ENCODE data around the gene PIGM.
"Not testable (repeated sequence)": the region's sequence is repeated elsewhere in the genome, so short reads cannot be mapped to it uniquely, and the experiment has no call there.

PIGM gene

DNA sequence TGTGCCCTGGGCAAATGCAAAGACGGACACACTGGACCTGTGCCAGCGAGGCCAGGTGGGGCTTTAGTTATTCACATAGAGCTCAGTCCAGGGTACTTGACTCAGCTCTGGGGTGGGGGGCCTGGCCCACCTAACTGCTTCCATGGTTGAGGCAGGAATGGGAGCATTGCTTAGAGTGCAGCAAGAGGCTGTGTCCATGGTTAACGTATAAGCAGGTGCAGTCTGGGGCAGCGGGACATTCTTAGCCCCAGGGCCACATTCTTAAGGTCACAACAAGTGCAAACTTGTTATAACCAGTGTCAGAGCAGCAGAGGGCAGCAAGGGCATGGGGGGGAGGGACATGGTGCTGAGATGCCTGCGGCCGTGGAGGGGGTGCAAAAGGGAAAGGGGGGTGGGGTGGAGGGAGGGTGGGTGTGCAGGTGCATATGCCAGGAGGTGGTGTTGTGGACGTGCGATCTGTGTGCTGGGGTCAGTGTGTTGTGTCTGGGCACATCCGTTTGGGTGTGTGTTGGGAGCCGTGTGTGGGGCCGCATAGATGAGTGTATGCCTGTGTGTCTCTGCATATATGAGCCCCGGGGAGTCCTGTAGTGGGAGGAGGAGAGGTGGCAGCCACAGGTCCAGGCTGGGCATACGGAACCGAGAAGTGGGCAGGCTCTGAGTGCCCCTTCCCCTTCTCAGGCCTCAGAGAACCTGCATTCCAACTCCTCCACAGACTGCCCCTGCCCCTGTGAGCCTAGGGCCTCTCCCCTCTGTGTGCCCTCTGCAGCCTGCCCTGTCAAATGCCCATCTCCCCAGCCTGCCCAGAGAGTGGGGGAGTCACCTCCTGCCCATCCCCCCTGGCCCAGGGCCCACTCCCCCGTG lies 29.8 kb upstream of the PIGM start:
- H3K27ac ChIP-seq = no peak overlapping the region
- DNase-seq (ENCODE audit: low read depth, low spot score) = no peak

DNA sequence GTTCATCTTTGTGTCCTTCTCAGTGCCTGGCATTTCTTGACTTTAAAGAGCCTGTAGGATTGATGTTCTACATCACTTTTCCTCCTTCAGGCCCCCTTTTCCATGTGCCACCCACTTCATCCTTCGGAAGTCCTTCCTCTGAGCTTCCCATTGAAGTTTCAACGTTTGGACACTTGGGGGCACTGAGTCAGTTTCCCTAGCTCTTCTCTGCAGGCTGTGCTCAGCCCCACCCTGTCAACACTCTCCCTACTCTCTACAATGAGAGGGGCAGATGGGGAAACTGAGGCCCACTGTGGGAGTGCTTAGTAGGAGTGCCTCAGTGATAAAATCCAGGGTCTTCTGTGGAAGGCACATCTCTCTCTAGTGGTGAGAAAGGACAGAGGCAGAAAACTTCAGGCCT lies 26.3 kb upstream of the PIGM start:
- H3K27ac ChIP-seq = no peak overlapping the region
- no peak for DNase-seq (ENCODE audit: low read depth, low spot score)

DNA sequence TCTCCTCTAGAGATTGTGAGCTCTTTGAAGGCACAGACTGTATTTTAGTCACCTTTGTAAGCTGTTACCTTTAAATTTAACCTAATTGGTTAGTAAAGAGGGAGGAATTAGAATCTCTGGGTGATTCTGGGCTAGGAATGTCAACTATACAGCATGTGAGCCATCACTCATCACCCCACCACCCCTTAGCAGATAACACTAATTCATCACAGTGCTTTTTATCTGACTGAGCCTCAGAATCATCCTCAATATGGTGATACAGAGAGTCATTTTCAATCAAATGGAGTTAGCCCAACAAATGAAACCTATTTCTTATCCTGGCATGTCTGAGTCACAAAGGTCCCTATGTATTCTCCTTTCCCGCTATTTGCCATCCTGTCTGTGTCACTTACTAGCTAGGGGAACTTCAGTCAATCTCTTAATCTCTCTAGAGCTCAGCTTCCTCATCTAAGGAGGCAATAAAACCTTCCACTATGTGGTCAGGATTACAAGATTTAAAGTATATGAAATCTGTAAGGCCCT lies 24.9 kb upstream of the PIGM start:
- no peak for DNase-seq (ENCODE audit: low read depth, low spot score)
- H3K27ac ChIP-seq = no peak overlapping the region

DNA sequence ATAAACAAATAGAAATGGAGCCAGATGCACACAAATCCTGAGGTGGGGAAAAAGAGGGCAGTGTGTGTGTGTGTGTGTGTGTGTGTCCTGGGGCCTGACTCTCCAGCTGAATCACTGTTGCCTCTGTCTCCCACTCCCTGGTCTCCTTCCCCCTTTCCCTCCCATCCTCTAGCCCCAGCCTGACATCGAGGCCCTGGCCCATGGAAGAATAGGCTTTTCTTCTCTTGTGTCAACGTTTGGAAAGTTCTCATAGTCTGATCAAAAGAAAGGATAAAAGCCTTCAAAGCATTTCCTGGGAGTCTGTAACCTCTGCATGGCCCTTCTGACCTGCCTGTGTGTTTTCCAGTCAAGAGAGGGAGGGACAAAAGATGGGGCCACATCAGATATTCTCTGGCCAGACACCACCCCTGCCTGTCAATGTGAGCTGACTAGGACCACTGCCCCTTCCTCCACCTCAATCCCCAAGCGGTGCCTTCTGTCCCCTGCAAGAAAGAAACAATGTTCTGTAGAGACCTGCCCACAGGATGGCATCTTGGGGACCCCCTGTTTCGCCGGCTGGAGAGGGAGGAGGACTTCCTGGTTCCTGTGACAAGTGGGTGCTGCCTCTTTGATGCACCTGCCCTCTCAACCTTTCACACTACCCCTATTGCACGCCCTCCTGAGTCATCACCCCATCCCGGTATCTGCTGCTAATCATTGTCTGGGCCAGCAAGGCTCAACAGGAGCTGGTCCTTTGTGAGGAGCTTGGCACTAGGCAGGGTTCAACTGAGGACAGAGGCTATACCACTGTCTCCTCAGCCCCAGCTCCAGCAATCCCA lies 22.0 kb upstream of the PIGM start:
- no peak overlapping the region for H3K27ac ChIP-seq
- no peak for DNase-seq (ENCODE audit: low read depth, low spot score)

DNA sequence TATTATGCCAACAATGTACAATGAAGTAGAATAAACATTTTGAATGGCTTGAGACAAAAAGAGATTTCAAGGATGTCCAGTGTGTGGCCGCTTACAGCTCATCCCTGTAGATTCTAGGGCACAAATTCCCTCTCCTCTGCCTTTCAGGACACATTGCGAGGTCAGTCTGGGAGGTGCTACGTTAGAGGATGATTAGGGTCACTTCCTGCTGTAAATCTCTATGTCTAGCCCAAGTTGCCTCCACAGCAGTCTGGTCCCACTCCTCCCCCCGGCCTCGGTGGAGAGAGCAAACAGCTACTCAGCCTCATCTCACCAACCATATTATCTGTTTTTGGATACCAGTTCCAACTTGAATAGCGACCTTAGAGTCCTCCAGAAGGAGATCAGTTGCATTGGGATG lies 21.1 kb upstream of the PIGM start:
- H3K27ac ChIP-seq = no peak overlapping the region
- no peak for DNase-seq (ENCODE audit: low read depth, low spot score)

DNA sequence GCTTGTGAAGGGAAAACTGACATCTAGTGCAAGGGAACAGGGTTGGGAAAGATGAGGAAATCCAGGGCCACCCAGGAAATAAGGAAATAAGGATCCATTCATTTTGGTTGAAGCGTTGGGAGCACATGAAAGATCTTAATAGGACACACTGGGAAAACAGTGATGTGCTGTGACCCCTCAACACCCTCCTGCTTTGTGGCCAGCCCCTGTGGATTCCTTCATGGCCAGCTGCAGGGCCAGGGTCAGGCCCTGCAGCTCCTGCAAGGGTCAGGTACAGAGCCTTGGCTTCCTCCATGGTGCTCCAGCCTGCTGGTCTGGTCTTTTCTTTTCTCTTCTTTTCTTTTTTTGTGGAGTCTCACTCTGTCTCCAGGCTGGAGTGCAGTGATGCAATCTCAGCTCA lies 18.8 kb upstream of the PIGM start:
- no peak overlapping the region for H3K27ac ChIP-seq
- no peak for DNase-seq (ENCODE audit: low read depth, low spot score)

DNA sequence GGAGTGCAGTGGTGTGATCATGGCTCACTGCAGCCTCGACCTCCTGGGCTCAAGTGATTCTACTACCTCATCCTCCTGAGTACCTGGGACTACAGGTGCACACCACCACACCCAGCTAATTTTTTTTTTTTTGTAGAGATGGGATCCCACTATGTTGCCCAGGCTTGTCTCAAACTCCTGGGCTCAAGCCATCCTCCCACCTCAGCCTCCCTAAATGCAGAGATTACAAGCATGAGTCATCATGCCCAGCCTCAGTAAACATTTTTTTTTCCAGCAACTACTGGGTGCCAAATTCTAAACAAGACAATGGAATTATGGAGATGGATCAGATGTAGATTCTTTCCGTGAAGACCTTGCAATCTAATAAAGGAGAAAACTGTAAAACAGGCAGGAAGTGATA lies 18.4 kb upstream of the PIGM start:
- not testable (repeated sequence) for H3K27ac ChIP-seq; DNase-seq (ENCODE audit: low read depth, low spot score)

DNA sequence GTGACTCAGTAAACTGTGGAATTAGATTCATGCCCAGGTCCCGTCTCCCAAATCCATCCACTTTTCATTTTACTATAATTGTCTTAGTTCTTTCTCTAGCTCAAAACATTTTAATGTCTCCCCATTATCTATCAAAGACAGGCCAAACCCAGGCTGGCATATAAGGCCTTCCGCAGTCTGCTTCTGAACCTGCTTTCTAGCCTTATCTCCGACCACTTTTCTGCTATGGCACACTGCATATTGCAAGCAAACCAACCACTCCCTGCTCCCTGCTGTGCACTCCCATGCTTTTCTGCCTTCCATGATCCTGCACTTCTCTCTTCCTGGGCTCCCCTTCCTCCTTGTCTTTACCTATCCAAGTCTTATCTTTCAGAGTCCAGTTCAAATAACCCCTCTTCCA lies 17.3 kb upstream of the PIGM start:
- no peak overlapping the region for H3K27ac ChIP-seq
- no peak for DNase-seq (ENCODE audit: low read depth, low spot score)

DNA sequence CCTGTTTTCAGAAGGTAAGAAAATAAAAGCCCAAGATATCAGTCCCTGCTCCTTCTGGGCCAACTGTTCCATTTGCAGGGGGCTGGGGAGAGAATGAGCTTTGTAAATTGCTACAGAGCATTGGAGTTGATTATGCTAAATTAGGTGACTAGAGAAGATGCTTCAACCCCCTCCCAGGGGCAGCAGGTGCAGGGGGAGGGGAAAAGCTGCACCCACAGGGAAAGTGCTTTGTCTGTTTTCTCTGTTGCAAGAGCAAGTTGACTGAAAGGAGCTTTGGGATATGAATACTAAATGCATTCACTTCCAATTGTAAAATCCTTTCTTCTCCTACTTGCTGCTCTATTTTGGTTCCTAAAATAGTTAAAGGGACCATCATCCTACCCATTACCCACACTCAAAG lies 16.5 kb upstream of the PIGM start:
- no peak for DNase-seq (ENCODE audit: low read depth, low spot score)
- H3K27ac ChIP-seq = no peak overlapping the region

DNA sequence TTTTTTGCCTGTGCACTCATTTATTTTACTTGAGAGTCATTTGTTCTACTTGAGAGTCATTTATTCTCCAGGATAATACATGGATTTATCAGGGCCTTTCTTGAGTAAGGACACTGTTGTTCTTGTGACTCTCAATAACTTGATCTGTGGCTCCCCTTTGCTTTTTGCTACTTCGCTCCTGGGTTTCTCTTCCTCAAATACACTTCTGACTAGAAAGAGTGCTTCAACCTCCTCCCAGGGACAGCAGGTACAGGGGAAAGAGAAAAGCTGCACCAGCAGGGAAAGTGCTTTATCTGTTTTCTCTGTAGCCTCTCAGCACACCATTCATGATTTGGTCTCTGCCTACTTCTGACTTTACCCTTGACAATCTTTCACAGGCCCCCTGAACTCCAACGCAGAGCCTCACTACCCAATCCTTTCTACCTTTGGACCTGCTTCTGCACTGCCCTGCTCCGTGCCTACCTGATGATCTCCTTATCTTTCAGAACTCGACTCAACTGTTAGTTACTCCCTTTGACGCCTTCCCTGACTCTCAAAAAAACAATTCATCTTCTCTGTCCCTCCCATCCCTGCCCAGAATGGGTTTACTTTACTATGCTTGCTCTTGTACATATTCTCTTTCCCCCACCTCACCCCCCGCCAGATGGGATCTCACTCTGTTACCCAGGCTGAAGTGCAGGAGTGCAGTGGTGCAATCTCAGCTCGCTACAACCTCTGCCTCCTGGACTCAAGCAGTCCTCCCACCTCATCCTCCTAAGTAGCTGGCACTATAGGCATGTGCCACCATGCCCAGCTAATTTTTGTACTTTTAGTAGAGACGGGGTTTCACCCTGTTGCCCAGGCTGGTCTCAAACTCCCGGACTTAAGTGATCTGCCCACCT lies 15.6 kb upstream of the PIGM start:
- no peak overlapping the region for H3K27ac ChIP-seq
- DNase-seq (ENCODE audit: low read depth, low spot score) = no peak

DNA sequence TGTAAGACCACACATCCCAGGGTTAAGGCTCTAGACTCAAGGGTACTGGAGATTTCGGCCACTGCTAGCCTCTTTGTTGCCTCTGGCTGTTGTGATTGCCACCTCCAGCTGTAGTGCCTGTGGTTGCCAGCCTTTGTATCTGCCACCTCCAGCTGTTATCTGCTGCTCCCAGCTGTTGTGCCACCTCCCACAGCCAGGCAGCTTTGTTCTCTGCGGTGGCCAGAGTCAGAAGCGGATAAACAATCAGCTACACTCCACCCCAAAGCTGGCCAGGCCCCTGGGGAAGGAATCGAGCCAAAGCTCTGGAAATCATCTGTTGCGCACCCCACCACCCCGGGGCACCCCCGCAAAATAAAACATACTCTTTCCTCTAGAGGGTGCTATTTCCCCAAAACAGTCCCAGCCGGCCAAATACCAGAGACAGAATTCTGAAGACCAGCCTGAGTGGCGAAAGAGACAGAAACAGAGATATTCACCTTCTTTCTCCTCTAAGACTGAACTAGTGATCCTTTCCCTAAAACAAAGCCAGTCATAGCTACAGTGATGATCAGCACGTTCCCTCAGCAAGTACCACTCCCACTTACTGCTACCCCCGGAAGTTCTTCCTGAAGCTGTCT lies 14.8 kb upstream of the PIGM start:
- no peak for DNase-seq (ENCODE audit: low read depth, low spot score)
- no peak overlapping the region for H3K27ac ChIP-seq

DNA sequence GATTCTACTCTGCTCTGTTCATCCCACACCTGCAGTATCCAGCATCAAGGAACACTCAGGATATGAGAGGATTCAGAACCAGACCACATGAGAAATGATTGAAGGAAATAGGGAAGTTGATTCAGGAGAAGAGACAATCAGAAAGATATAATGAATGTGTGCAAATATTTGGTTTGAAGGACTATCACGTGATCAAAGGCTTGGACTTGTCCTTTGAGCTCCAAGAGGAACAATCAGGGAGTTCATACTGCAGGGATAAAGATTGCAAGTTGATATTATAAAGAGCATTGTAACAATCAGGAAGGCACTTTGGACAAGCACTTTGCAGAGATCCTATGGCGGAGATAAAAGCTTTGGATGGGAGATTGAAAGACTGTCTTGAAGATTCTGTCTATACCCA lies 13.9 kb upstream of the PIGM start:
- no peak for DNase-seq (ENCODE audit: low read depth, low spot score)
- no peak overlapping the region for H3K27ac ChIP-seq

DNA sequence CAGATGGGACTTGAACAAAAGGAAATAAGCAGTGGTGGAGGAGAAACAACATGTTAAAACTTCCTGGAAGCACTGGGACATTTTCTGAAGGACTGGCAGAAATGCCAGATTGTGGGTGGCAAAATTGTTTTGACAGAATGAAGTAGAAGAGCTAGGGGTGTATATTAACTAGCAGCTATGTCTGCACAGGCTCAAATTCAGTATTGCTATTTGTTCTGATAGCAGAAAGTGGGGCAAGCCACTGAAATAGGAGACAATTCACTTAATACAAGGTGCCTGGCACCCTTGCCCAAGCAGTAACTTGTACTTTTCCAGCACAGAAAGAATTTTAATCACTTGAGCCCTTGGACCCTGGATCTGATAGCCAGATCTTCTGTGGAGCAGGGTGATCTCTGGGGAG lies 11.8 kb upstream of the PIGM start:
- no peak overlapping the region for H3K27ac ChIP-seq
- DNase-seq (ENCODE audit: low read depth, low spot score) = no peak

DNA sequence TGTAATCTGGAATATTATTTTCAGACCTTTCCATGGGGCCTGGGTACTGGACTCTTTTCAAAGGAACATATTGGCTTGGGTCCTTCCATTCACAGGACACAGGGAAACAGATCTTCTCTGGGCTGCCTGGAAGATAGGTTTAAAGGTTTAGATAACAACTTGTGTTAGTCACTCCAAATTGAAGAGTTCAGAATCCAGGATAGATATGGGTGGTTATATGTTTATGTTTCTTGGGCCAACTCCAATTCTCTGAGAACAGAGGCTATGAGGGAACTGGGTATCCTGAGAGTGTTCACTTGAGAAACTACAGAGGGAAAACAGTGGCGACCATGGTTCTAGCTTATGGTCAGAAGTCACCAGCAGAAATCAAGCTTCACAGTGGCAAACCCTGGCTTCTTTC lies 8.7 kb upstream of the PIGM start:
- no peak overlapping the region for H3K27ac ChIP-seq
- DNase-seq (ENCODE audit: low read depth, low spot score) = no peak

DNA sequence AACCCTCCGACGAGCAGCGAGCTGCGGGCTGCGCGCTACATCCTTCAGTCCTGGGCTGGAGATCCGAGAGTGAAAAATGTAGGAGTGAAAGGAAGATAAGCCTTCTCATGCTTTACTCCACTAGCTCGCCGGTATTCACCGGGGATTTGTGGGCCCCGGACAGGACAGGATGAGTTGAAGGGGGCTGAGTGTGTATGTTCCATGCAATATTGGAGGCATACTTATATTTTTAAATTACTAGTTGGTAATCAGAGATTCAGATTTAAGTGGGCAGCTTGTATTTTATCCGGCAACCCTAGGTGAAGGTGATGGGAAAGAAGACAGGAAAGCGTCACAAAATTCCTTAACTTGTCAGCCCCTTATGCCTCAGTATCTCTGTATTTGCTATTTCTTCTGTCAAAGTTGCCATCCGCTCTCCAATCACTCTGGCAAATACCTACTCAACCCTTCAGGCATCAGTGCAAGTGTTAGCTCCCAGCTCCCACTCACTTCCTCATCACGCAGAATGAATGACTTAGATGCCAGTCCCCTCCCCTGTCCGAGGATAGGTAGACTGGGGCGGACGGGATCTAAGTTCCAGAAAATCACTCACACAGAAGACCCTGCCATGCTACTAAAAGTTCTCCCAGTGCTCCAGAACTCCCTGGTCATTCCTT lies 503 bp upstream of the PIGM start:
- H3K27ac ChIP-seq = peak overlapping the region; percentile 45
- no peak for DNase-seq (ENCODE audit: low read depth, low spot score)

DNA sequence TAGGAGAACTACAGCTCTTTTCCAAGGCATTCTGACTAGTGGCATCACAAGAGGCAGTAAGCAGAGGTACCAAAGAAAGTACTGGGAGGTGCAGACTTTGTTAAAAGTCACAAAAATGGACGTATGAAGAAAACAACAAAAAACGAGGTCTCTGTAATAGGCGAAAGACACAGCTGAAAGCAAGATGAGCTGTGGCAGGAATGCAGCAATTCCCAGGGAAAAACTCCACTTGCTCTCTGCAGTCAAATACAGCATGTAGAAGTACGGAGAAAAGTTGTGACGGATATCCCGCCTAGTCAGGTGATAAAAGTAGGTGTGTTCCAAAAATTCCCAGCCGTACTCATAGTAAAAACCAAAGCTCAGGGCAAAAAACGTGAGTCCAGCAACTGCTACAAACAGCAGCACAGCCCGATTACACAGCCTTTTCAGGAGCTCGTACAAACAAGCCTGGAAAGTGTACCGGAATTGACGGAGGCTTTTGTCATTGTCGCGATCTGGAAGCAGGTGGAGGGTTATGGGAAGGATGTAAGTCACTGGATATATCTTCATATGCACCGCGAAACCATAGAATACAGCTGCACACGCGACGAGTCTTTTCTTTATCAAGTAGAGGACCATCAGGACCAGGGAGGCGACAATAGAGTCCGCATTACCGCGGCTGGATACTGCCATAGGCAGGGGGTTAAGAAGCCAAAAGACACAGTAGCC lies 979 bp downstream of the PIGM start:
- no peak for DNase-seq (ENCODE audit: low read depth, low spot score)
- peak overlapping the region; percentile 45 for H3K27ac ChIP-seq

DNA sequence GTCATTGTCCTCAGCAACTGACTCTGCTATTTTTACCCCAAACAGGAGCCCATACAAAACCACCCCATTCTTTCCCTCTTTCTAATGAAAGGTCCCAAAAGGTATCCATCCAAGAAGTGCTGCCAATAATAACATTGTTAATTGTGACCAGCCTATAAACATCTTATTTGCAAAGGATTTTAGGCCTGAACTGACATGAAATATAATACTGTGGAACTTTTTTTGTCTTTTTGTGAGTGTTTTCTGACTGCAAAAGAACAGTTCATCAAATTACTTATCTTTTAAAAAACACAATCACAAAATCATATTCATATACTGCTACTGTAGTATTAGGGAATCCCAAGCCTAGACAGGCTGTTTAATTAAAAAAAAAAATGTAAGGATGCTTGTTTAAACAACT lies 3.4 kb downstream of the PIGM start:
- no peak for DNase-seq (ENCODE audit: low read depth, low spot score)
- H3K27ac ChIP-seq = no peak overlapping the region

DNA sequence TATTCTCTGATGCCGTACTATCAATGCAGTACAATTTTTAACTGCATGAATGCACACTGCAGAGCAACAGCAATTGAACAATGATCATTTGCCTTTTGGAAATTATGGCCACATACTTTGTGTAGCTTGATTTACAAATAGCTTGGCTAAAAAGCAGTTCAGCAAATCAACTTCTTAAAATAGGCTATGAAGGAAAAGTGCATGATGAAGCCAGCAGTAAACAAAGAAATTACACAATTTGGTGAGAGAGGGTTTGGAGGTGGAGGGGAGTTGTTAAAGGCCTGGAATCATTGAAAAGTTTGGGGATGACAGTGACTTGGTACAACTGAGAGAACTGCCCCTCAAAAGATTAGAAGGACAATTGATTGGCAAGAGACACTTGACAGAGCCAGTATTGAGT lies 6.5 kb downstream of the PIGM start:
- DNase-seq (ENCODE audit: low read depth, low spot score) = no peak
- no peak overlapping the region for H3K27ac ChIP-seq
